HG02973 (cell line): ENCODE measurements around the gene PTER.
A peak's percentile ranks its signal among the peaks of the same experiment; 100 is the strongest.

ENCODE experiments used
- ATAC-seq: cut with Tn5 transposase; IDR thresholded peaks from one replicate; pipeline ENCODE4 v1.9.1; 2021; ENCODE audit warnings: moderate library complexity; ENCODE audit not compliant: unreplicated experiment

The PTER gene

GRCh38 chr10:16436758-16437539 is at the start of gene PTER:
Gene PTER (plus strand): TSS chr10:16437010. CDS start chr10:16484385, 47,375 bp downstream.
- peak; percentile 99 for ATAC-seq

GRCh38 chr10:16392531-16393069 is 44.2 kb upstream of the PTER start:
- no peak for ATAC-seq

GRCh38 chr10:16393271-16393858 is 43.4 kb upstream of the PTER start:
- ATAC-seq: no peak

GRCh38 chr10:16401416-16401815 is 35.4 kb upstream of the PTER start:
- no peak for ATAC-seq

- ATAC-seq: no peak
Measured at GRCh38 chr10:16408379-16408778, 28.4 kb upstream of the PTER start.

GRCh38 chr10:16417341-16417740 is 19.5 kb upstream of the PTER start:
- ATAC-seq: no peak

- ATAC-seq: no peak
Measured at GRCh38 chr10:16423599-16423998, 13.2 kb upstream of the PTER start.

- ATAC-seq: no peak
Measured at GRCh38 chr10:16425449-16425848, 11.4 kb upstream of the PTER start.

GRCh38 chr10:16429539-16429938 is 7.3 kb upstream of the PTER start:
- ATAC-seq: no peak

- peak; percentile 2 for ATAC-seq
Measured at GRCh38 chr10:16436367-16436757, 448 bp upstream of the PTER start.

GRCh38 chr10:16437540-16437894 is 707 bp downstream of the PTER start:
- no peak for ATAC-seq

- no peak for ATAC-seq
Measured at GRCh38 chr10:16439295-16439694, 2.5 kb downstream of the PTER start.

- no peak for ATAC-seq
Measured at GRCh38 chr10:16440396-16441133, 3.8 kb downstream of the PTER start.

- ATAC-seq: no peak
Measured at GRCh38 chr10:16441173-16441840, 4.5 kb downstream of the PTER start.

GRCh38 chr10:16442914-16443313 is 6.1 kb downstream of the PTER start:
- no peak for ATAC-seq

- ATAC-seq: no peak
Measured at GRCh38 chr10:16445770-16446469, 9.1 kb downstream of the PTER start.

GRCh38 chr10:16449454-16449853 is 12.6 kb downstream of the PTER start:
- no peak for ATAC-seq

- ATAC-seq: no peak
Measured at GRCh38 chr10:16458166-16458955, 21.6 kb downstream of the PTER start.

- no peak for ATAC-seq
Measured at GRCh38 chr10:16459423-16459939, 22.7 kb downstream of the PTER start.

GRCh38 chr10:16466001-16466400 is 29.2 kb downstream of the PTER start:
- ATAC-seq: no peak
